LNCaP clone FGC (cell line): ENCODE results near the gene UPB1.

Experiments used
- DNase-seq: peaks from one replicate; pipeline ENCODE4 v3.0.0-alpha.2; 2011; ENCODE audit warnings: low read depth
- H3K4me3 ChIP-seq: 2 replicates; pipeline ENCODE4 v1.5.1; 2011; ENCODE audit warnings: mild to moderate bottlenecking, low read depth, low read length, control low read depth
- TF ChIP-seq, protein P1 (sequence below): IDR thresholded peaks from 2 replicates; pipeline ENCODE4 v1.5.1; 2012; ENCODE audit warnings: mild to moderate bottlenecking; ENCODE audit not compliant: control insufficient read depth, insufficient read depth; ENCODE audit errors: extremely low read depth

The UPB1 gene

GRCh38 chr22:24540470-24540869 is 45.3 kb downstream of the UPB1 start:
- TF ChIP-seq, protein P1, sequence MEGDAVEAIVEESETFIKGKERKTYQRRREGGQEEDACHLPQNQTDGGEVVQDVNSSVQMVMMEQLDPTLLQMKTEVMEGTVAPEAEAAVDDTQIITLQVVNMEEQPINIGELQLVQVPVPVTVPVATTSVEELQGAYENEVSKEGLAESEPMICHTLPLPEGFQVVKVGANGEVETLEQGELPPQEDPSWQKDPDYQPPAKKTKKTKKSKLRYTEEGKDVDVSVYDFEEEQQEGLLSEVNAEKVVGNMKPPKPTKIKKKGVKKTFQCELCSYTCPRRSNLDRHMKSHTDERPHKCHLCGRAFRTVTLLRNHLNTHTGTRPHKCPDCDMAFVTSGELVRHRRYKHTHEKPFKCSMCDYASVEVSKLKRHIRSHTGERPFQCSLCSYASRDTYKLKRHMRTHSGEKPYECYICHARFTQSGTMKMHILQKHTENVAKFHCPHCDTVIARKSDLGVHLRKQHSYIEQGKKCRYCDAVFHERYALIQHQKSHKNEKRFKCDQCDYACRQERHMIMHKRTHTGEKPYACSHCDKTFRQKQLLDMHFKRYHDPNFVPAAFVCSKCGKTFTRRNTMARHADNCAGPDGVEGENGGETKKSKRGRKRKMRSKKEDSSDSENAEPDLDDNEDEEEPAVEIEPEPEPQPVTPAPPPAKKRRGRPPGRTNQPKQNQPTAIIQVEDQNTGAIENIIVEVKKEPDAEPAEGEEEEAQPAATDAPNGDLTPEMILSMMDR: no peak
- no peak for DNase-seq
- no peak overlapping the region for H3K4me3 ChIP-seq

- no peak for DNase-seq
- H3K4me3 ChIP-seq: no peak overlapping the region
- TF ChIP-seq, protein P1: no peak
These were observed 46.8 kb downstream of the UPB1 start for GRCh38 chr22:24541681-24542515.

GRCh38 chr22:24542641-24543040 is 47.5 kb downstream of the UPB1 start:
- H3K4me3 ChIP-seq: no peak overlapping the region
- peak; percentile 62 for DNase-seq
- TF ChIP-seq, protein P1: no peak

- H3K4me3 ChIP-seq: no peak overlapping the region
- no peak for DNase-seq
- TF ChIP-seq, protein P1: no peak
These were observed 48.1 kb downstream of the UPB1 start for GRCh38 chr22:24543185-24543601.

- TF ChIP-seq, protein P1: no peak
- H3K4me3 ChIP-seq: no peak overlapping the region
- no peak for DNase-seq
These were observed 48.6 kb downstream of the UPB1 start for GRCh38 chr22:24543679-24544243.

- H3K4me3 ChIP-seq: no peak overlapping the region
- no peak for DNase-seq
- TF ChIP-seq, protein P1: no peak
These were observed 53.7 kb downstream of the UPB1 start for GRCh38 chr22:24548812-24549211.
